Pons (tissue), 1 donor: ENCODE results near the gene ACTL6B.
"Not testable (repeated sequence)": the region's sequence is repeated elsewhere in the genome, so short reads cannot be mapped to it uniquely, and the experiment has no call there.

ENCODE experiments used
- DNase-seq: peaks from one replicate; pipeline ENCODE4 v3.0.0-alpha.2; 2016; ENCODE audit warnings: low spot score

ACTL6B gene

GRCh38 chr7:100655908-100656674, at the start of gene ACTL6B:
TSS of gene ACTL6B (minus strand) at chr7:100656448. CDS start at chr7:100656354, 94 bp downstream.
- DNase-seq = no peak

GRCh38 chr7:100705320-100705752, 49.1 kb upstream of the ACTL6B start:
- peak; percentile 51 for DNase-seq

GRCh38 chr7:100701089-100701488, 44.8 kb upstream of the ACTL6B start:
- DNase-seq = not testable (repeated sequence)

- no peak for DNase-seq
Measured at GRCh38 chr7:100699018-100699417, 42.8 kb upstream of the ACTL6B start.

DNA sequence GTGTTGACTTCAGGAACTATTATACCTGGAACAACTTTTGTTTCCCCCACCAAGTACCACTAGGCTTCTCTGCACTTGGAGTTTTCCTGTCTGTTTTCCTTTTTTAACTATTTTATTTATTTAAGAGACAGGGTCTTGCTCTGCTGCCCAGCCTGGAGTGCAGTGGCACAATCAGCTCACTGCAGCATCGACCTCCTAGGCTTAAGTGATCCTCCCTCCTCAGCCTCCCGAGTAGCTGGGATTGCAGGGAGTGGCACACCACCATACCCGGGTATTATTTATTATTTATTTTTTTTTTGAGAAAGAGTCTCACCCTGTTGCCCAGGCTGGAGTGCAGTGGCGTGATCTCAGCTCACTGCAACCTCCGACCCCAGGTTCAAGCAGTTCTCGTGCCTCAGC, 39.9 kb upstream of the ACTL6B start:
- no peak for DNase-seq

DNA sequence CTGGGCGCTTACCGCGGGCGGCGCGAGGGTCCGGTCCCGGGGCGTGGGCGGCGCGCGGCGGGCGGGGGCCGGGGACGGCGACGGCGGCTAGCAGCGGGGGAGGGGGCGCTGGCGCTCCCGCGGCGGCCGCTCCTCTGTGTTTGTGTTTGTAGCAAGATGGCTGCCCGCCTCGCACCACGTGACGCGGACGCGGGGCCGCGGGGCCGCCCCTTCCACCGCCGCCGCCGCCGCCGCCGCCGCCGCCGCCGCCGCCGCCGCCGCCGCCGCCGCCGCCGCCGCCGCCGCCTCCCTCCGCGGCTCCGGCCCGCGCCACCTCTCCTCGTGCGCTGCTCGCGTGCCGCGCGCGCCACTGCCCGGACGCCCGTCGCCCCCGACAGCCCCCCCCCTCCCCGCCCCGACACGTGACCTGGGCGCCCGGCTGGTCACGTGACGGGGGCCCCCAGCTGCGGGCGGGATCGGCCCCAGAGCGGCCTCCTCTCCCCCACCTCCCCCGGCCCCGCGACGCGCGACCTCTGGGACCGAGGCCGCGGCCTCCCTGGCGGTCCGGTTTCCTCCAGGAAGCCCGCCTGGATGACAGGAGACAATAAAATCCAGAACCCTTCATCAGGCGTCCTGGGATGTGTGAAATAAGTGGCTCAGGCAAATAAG, 38.0 kb upstream of the ACTL6B start, which contains the start of gene GIGYF1:
GIGYF1 (minus strand) TSS at position 153 of the 648 bp plus-strand sequence. CDS start 6,012 bp downstream, outside the sequence.
- peak; percentile 47 for DNase-seq

DNA sequence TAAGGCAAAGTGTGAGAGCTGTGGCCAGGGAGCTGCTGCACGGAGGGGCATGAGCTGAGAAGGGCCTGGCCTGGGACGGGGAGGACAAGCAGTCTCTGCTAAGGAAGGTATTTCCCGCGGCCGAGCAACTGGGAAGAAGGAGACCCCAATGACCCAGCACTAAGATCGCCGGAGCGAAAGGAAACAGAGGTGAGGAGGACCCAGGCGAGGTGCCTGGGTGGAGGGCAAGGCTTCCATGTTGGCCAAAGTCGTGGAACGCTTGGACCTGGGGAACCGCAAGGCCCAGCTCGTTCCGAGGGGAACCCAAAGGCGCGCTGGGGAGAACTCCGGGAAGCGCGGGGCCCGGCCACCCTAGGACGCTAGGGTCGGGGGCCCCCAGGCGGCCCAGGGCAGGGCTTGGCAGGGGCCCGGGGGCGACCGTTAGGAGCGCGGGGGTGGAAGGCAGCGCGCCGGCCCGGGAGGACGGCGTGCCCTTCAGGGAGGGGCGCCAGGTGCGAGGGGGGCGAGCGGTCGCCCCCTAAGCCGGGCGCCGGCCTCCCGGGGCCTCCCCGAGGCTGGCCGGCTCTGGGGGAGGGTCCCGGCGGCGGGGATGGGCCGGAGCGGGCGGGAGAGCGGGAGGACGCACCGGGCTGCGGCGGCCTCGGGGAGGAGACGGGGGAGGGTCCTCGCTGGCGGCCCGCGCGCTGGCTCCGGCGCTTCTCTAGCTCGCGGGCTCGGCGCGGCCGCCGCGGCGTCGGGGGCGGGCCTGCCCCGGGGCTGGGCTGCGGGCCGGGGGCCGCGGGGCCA, 37.3 kb upstream of the ACTL6B start:
- no peak for DNase-seq

DNA sequence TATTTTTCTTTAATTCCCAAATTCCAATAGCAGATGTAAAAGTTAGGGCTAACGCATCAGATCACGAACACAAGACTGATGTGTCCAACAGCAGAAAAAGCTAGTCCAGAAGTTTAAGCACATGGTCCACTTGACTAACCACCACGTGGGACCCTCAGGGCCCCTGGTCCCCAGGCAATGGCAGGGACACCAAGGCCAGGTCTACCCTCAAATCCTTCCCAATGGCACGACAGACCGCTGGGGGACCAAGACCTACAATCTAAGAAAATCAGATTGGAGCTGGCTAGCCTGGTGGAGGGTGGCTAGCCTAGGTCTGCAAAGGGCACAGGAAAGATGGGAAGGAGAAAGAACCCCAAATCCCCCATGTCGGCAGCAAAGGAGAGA, 36.3 kb upstream of the ACTL6B start:
- no peak for DNase-seq

GRCh38 chr7:100691676-100692577, 35.7 kb upstream of the ACTL6B start:
- peak; percentile 73 for DNase-seq

DNA sequence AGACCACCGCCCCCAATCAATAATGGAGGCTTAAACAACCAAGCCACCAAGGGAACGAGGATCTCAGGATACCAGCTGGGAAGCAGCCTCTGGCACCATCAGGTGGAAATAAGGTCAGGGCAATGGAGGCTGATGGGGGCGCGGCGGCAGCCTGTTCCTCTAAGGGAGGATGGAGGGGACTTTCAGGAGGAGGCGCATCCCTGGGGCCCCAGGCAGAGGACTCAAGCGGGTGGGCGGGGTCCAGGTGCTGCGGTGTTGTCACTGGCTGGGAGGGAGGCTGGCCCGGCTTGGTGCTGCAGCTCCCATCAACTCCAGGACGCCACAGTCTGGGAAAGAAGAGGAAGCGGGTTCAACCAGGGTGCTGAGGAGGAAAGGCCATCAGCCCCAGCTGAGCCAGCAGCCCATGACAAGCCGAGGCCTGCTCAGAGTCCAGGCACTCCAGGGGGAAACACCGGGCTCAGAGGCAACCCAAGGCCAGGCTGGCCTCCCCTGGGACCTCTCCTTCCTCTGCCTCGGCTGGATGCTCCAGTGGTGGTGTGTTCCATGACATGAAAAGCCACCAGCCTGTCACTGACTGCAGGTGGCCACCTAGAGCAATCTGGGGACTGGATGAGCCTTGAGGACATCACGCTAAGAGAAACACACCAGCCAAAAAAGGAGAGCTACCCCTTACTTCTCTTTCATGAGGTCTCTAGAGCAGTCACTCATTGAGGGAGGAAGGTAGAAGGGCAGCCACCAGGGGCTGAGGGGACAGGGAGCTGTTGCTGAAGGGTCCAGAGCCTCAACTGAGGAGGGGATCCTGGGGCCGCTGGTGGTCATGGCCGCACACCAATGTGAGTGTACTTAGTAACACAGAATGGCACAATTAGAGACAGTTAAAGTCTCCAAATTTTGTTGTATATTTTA, 33.2 kb upstream of the ACTL6B start:
- DNase-seq = no peak

DNA sequence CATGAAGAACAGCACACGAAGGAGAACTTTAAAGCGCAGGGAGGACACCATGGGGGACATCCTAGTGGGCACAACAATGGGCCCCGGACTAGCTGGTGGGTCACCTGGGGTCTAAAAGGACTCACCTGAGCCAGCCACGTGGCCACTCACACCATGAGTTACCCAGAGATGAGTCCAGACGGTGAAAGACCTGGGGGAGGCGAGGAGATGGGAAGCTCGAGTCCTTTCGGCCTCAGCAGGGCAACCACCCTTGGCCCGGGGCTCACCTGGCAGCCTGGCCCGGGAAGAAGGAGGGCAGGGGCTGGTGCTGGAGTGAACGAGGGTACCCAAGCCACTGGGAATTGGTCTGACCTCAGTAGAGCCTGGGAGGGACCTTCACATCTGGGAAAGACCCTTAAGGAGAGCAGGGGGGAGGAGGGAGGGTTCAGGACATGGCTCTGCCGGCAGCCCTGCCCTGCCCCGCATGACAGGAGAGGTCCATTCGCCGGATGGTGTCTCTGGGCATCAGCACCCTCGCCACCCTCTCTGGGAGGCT, 32.1 kb upstream of the ACTL6B start:
- no peak for DNase-seq

DNA sequence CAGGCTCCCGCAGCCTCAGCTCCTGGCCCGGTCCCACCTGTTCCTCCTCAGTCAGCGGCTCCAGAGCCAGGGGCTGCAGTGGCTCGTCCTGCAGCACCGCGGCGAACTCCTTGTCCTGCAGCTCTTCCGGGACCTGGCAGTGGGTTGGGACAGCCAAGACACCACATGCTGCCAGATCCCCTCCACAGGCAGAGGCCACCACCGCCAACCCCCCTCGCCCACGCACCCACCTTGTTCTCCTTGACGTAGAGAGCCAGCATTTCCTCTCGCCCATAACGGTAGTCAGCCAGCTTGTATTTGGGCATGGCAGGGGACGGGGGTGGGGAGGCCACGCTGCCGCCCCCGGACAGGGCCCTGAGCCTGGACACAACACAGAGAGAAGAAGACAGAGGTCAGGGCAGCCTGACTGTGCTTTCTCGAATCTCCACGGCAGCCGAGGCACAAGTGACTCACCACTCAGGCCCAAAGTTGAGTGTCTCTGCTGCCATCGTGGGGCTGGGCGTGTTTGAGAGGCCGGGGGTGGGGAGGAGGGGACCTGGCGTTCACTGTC, 31.6 kb upstream of the ACTL6B start:
- DNase-seq = no peak

DNA sequence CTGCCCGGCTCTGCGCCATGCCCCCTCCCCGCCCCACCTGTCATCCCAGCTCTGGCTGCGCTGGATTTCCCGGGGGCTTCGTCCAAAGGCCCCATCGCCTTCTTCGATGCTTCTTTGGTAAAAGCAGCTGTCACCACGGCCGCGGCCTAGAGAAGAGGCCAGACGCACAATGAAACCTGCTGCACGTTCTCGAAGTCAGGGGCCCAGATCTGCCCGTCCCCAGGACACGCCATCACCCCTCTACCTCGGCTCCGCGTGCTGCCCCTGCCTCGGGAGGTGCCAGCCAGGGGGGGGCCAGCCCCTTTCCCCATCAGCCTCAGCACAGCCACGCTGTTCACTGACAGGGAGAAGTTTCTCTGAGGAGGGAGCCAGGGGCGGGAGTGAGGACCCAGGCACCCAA, 31.0 kb upstream of the ACTL6B start:
- DNase-seq = no peak

- no peak for DNase-seq
Measured at GRCh38 chr7:100686822-100687211, 30.6 kb upstream of the ACTL6B start.

DNA sequence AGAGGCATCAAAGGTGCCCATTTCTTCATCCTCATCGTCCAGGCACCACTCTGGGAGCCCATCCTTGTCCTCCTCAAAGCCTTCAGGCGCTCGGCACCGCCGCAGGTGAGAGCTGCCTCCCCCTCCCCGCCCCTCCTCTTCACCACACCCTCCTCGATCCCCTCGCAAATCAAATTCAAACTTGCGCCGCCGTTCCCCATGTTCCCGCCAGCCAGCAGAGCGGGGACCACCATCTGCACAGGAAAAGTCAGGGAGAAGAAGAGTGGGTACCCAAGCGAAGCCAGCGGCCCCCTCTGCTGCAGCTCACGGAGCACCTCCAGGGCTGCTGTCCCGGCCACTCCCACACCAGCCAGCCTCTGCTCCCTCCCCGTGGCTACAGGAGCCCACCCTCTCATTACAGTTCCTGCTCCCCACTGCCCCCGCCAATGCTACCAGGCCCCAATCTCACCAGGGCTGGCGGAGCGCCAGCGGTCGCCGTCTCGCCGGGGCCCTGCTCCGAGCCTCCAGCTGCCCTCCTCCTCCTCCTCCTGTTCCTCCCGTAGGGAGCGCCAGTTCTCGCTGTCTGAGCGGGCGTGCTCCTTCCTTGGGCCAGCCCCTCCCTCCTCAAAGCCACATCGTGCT, 30.1 kb upstream of the ACTL6B start:
- no peak for DNase-seq

GRCh38 chr7:100685631-100686145, 29.4 kb upstream of the ACTL6B start:
- DNase-seq = no peak

GRCh38 chr7:100685049-100685605, 28.9 kb upstream of the ACTL6B start:
- DNase-seq = no peak

GRCh38 chr7:100684534-100685042, 28.3 kb upstream of the ACTL6B start:
- DNase-seq = no peak
